Activated CD8-positive, alpha-beta memory T cell treated with anti-CD3 and anti-CD28 coated beads for 24 hours (primary cell): ENCODE data around the gene MCHR1.
"Not testable (repeated sequence)": the region's sequence is repeated elsewhere in the genome, so short reads cannot be mapped to it uniquely, and the experiment has no call there.

Experiments
- DNase-seq: peaks from one replicate; pipeline ENCODE4 v3.0.0-alpha.2; 2020

Gene MCHR1

DNA sequence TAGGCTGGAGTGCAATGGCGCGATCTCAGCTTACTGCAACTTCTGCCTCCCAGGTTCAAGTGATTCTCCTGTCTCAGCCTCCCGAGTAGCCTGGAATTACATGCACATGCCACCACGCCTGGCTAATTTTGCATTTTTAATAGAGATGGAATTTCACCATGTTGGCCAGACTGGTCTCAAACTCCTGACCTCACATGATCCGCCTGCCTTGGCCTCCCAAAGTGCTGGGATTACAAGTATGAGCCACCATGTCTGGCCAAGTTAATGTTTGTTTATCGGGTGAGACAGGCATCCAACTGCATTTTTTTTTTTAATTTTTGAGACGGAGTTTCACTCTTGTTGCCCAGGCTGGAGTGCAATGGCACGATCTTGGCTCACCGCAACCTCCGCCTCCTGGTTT is 22.6 kb upstream of the MCHR1 start:
- not testable (repeated sequence) for DNase-seq

DNA sequence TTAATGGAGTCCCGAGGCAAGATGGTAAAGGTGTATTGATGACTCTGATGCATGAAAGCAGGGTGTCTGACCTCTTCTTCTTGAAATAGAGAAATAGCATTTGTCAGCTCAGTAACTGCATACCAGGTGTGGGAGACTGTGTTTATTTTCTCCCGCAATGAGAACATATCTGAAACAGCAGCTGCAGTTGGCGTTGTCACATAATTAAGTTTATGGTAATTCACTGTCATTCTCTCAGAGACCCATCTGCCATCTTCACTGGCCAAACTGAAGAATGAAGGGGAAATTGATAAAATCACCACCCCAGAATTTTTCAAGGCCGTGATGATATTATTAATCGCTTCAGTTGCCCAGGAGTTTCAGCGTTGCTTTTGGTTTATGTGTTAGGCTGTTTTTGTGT is 20.1 kb upstream of the MCHR1 start:
- no peak for DNase-seq

DNA sequence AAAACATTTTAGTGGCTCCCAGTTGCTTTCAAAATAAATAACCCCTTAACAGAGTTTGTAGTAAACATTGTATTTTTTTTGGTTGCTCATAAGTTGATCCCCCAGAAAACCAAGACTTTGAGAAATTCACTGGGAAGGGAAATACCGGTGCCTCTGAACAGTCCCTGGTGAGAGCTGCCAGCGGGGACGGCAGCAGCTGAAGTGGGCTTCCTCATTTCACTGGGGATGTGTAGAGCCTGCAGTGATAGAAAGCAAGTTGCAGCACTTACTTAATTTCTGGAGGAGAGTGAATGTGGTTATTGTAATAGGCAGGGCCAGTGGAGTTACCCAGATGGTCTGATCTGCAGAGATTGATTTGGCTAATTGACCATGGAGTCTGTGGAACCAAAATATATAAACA is 18.6 kb upstream of the MCHR1 start:
- no peak for DNase-seq

DNA sequence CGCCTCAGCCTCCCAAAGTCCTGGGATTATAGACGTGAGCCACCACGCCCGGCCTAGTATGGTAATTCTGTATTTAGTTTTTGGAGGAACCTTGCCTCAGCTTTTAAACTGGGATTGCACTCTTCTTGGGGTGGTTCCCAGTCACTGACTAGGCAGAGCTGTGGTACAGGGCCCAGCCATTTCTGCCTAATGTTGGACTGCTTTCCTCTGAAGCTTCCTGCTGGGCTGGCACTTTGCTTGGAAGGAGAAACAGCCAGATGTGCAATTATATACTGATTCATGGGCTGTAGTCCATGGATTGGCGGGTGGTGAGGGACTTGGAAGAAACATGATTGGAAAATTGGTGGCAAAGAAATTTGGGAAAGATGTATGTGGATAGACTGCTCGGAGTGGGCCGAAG is 17.6 kb upstream of the MCHR1 start:
- no peak for DNase-seq

DNA sequence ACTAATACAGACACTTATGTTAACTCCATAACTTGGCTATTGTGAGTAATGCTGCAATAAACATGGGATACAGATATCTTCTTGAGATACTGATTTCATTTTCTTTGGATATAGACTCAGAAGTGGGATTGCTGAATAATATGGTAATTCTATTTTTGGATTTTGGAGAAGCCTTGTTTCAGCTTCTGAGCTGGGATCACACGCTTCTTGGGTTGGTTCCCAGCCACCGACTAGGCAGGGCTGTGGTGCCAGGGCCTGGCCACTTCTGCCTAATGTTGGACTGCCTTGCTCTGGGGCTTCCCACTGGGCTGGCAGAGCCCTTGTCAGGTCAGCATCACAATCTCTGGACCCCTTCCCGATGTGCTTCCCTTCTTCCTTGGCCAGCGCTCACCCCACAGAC is 14.0 kb upstream of the MCHR1 start:
- no peak for DNase-seq

DNA sequence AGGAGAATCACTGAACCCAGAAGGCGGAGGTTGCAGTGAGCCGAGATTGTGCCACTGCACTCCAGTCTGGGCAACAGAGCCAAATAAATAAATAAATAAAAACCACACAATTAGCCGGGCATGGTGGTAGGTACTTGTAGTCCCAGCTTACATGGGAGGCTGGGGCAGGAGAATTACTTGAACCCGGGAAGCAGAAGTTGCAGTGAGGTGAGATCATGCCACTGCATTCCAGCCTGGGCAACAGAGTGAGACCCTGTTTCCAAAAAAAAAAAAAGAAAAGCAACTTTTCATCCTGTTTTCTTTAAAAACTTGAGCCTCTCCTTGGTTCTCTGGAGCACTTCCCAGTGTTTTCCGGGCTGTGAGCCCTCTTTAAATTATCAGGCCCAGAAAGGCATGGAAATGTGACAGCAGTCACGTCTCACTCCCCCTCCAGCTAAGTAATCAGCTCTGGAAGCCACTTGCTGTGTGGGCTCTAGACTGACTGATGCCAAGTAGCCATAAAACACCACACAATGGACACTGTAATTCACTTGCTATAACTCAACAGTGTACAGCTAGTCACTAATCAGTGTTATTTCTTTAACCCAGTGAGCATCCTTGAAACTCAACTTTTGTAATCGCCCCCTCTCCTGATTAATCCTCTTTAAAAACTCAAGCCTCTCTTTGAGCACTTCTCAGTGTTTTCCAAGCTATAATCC is 13.0 kb upstream of the MCHR1 start:
- DNase-seq, result no peak

DNA sequence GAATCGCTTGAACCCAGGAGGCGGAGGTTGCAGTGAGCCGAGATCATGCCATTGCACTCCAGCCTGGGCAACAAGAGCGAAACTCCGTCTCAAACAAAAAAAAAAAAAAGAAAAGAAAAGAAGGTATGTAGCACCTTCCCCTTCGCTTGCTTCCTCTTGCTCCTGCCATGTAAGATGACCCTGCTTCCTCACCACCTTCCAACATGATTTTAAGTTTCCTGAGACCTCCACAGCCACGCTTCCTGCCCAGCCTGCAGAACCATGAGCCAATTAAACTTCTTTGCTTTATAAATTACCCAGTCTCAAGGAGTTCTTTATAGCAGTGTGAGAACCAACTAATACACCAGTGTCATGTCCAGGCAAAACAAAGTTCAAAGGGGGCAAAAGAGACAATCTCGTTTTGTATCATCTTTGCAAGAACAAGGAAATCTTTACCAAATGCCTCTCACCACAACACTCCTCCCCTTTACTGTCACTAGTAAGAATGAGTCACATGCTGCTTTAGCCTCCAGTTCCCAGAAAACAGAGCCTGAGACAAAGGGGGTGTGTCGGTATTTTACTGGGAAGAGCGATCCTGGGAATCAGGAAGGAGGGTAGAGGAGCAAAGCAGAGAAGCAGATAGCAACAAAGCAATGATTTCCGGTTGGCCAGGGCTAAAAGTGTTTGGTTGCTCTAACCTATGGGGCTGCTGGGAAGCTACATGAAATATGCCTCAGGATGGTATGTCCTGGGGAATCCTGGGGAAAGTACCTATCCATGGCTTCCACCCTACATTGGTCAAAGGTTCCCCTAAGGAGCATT is 10.5 kb upstream of the MCHR1 start:
- no peak for DNase-seq

DNA sequence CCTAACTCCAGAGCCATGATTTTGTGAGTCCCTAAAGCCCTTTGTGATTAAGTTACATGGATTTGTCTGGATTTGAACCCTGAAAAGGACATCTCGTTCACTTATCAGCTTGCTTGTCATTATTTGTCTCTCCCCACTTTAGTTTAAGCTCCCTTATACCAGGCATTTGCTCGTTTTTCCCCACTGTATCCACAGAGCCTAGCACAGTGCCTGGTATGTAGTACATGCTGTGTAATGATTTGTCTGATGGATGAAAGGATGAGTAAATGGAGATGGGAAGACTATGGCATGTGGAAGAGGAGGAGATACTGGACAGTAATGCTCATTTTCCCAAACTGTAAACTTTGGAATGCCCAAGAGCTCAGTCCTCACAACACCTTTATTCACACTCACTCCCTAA is 9.2 kb upstream of the MCHR1 start:
- DNase-seq, result no peak

DNA sequence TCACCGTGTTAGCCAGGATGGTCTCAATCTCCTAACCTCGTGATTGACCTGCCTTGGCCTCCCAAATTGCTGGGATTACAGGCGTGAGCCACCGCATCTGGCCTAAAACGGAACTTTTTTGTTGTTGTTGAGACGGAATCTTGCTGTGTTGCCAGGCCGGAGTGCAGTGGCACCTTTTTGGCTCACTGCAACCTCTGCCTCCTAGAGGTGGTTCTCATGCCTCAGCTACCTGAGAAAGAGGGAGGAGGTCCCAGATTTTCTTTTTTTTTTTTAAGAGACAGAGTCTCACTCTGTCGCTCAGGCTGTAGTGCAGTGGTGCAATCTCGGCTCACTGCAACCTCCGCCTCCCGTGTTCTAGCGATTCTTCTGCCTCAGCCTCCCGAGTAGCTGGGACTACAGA is 7.9 kb upstream of the MCHR1 start:
- no peak for DNase-seq

DNA sequence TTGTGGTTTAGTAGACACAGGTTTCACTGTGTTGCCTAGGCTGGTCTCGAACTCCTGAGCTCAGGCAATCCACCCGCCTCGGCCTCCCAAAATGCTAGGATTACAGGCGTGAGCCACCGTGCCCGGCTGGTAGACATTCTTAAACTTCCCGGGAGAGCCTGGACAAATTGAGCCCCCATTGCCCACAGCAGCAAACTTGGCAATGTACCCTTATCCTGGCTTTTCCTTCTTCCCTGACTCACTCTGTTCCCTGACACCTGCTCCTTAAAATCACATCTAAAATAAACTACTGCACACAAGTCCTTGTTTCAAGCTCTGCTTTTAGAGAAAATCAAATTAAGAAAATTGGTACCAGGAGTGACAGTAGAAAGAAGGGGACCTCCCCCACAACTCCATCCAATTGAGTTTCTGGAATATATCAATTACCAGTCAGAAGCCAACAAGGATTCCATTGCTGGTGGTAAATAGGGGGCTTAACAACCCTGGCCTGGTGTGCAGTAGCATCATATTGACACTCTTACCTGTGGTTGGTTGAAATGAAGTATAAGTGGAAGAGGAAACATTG is 7.4 kb upstream of the MCHR1 start:
- DNase-seq, result no peak

DNA sequence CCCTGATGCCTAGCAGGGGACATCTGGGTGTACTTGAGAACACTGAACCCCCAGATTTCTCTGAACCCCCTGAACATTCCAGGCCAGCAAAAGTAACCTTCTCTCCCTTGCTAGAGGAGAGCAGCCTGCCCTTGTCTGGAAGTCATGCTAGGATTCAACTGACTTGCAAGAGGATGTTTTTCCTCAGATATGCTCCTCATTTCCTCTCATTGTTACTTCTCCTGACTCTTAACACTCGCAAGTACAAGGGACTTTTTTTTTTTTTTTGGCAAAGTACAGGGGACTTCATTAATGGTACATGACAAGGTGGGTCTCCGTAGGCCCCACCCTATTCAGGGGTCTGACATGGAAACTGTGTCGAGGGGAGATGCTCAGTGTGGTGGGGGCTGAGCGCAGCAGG is 6.3 kb upstream of the MCHR1 start:
- no peak for DNase-seq

DNA sequence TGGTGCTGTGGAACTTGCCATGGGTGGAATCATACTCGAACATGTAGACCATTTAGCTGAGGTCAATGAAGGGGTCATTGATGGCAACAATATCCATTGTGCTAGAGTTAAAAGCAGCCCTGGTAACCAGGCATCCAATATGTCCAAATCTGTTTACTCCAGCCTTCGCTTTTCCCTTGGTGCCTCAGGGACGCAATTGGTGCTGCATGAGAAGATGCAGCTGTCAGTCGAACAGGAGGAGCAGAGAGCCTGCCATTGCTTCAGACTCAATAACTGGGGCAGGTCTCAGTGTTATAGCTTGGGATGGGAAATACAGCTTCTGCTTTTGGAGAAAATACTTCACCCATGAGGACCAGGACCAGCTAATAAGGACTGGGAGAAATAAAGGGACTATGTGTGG is 5.0 kb upstream of the MCHR1 start:
- no peak for DNase-seq

DNA sequence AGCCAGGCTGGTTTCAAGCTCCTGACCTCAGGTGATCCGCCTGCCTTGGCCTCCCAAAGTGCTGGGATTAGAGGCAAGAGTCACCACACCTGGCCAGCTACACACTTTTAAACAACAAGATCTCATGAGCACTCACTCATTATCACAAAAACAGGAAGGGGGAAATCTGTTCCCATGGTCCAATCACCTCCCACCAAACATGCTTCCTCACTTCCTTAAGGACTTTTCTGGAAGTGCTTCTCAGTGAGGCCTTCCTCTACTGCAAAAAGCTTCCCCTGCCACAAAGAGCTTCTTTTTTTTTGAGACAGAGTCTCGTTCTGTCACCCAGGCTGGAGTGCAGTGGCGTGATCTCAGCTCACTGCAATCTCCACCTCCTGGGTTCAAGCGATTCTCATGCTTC is 3.1 kb upstream of the MCHR1 start:
- not testable (repeated sequence) for DNase-seq

DNA sequence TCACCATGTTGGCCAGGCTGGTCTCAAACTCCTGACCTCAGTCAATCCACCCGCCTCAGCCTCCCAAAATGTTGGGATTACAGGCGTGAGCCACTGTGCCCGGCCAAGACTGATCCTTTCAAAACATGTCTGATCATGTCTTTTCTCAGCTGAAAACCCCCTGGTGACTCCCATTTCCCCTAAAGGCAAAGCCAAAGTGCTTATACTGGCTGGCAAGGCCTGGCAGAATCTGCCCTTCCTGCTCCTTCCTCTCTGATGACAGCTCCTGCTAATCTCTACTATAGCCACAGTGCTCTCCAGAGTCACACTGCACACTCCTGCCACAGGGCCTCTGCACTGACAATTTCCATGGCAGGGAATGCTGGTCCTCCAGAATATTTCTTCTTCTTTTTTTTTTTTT is 2.6 kb upstream of the MCHR1 start:
- no peak for DNase-seq

DNA sequence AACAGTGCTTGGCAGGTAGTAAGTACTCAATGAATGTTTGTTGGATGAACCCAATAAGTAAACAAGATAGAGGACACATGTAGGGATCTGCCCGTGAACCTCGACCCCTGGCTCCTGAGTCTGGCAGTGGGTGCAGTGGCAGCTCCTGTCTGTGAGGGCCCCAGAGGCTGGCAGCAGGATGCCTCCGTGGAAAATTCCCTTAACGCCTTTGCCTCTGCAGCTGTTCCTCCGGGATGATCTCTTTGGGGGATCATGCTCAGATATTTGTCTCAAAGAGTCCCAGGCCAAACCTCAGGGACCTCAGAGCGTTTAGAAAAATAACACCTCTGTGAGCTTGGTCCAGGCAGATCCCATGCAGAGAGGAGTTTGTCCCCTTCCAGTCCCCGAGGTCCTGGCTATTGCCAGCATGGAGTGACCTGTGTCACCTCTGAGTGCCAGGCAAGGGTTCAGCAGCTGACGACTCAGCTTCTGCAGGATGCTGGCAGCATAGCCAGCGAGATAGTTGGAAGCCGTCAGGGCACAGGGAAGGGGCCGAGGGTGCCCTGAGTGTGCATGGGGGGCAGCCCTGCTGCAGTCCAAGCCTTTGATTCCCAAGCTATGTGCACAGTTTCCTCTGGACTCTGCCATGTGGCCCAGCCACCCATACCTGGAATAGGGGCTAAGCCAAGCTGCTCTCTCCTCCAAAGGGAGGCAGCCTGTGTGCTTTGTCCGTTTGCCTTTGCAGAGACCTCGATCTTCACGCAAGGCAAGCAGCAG is 613 bp upstream of the MCHR1 start:
- no peak for DNase-seq

DNA sequence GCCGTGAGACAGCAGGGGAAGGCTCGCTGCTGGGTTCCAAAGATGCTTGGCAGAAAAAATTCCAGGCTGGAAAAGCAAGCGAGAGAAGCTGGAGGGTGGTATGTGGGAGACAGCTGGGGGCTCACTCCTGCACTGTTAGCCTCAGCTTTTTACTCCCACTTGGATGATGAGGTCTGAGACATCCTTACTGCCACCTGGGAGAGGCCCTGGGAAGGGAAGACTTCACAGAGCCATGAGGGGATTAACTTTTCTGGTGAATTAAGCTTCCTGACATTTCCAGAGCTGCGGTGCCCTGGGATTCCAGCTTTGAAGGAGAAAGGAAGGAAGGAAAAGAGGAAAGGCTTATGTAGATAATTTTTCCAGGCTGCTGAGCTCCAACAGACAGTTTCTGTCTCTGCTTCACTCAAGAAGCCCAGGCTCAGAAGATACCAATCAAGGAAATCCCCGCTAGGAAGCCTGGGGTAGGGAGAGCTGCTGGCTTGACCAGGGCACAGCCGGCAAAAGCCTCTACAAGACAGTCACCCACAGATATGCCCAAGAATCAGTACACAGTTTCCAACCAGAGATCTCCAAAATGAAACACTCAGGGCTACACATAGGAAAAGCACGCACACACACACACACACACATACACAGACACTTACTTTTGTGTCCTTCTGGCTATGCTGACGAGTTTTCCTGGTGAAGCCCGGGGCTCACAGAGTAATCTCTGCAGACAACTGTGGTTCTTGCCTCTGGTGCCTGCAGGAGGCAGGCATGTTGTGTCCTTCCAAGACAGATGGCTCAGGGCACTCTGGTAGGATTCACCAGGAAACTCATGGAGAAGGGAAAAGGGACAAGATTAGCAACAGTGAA is 907 bp downstream of the MCHR1 start:
- no peak for DNase-seq

DNA sequence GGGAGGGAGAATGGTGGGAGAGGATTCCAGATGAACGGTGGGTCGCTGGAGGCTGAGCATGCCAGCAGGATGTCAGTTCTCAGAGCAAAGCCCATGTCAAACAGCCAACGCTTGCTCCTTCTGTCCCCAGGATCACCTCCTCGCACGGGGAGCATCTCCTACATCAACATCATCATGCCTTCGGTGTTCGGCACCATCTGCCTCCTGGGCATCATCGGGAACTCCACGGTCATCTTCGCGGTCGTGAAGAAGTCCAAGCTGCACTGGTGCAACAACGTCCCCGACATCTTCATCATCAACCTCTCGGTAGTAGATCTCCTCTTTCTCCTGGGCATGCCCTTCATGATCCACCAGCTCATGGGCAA is 1.5 kb downstream of the MCHR1 start:
- DNase-seq, result no peak

DNA sequence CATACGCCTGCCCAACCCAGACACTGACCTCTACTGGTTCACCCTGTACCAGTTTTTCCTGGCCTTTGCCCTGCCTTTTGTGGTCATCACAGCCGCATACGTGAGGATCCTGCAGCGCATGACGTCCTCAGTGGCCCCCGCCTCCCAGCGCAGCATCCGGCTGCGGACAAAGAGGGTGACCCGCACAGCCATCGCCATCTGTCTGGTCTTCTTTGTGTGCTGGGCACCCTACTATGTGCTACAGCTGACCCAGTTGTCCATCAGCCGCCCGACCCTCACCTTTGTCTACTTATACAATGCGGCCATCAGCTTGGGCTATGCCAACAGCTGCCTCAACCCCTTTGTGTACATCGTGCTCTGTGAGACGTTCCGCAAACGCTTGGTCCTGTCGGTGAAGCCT is 2.2 kb downstream of the MCHR1 start:
- DNase-seq, result no peak

DNA sequence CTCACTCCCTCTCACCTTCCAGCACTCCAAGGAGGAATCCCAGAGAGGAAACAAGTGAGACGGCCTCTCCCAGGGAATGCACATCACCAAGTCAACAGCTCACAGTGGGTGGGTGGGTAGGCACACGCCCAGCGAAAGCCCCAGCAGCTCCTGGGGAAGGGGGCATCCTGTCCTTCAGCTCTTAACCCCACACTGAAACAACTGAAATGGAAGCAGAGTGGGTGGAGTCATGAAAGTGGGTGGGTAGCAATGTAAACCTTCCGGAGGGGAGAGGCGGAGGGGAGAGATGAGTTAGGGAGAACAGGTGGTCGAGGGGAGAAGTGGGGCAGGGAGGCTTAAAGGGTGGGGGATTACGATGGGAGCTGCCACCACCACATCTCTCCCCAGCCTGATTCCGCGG is 5.4 kb downstream of the MCHR1 start:
- no peak for DNase-seq

DNA sequence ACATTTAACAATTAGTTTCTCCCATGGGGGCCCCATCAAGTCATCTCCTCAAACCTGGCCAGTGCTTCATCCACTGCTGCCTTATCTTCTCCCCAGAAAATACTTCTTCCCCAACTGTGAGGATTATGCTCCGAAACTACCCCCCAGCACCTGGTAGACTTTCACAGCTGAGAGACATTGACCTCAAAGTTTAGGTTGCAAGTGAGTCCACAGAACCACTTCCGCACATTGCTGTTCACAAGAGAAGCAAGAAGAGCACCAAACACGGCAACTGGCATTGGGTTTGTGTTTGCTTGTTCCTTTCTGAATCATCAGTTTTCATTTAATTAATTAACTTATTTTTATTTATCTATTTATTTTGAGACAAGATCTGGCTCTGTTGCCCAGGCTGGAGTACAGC is 6.1 kb downstream of the MCHR1 start:
- no peak for DNase-seq

DNA sequence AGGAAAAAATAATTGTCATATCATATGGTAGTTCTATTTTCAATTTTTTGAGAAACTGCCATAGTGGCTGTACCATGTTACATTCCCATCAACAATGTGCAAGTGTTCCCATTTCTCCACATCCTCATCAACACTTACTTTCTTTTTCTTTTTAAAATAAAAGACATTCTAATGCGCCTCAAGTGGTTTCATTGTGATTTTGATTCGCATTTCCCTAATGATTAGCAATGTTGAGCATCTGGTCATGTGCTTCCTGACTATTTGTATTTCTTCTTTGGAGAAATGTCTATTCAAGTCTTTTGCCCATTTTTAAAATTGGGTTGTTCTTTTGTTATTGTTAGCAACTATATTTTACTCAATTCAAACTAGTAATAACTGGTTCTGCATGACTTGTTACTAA is 8.4 kb downstream of the MCHR1 start:
- no peak for DNase-seq

DNA sequence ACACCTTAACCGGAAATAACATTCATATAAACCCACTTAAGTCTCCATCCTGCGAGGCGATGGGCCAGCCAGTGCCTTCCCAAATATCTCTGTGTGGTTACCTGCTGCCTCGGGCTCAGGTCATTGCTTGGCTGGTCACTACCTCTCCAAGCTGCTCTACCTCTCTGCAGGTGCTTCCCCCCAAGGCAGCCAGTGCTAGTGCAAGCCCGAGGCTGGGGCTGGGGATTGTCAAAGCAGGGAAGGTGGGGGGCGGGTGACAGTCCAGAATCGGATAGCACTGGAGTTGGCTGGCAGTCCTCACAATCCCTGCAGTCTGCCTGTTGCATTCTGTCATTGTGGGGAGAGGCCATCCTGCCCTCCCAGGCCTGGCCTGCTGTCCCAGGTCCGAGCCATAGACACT is 11.1 kb downstream of the MCHR1 start:
- DNase-seq, result no peak

DNA sequence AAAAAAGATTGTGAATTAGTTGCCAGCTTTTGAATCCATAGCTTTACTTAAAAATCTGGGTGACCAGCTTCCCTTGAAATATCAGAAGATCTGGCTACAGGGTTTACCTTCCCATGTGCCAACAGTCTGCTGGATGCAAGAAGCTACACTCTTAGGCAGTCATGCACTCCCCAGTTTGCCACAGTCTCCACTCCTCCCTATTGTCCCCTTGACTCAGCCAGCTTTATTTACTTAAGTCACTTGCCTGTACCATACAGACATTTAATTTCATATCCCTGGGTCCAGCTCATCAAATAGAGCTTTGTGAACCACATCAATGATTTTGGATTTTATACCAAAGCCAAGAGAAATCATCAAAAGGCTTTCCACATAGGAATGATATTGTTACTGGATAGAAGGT is 12.2 kb downstream of the MCHR1 start:
- DNase-seq, result no peak
